DOHH2 (cell line): ENCODE data around the gene CTTNBP2.

Experiments
- H3F3A ChIP-seq: fragments of 200-600 bp; sonication (generic), shearing (Covaris generic); 2 replicates; pipeline ENCODE4 v1.6.0; 2016; ENCODE audit warnings: antibody characterized with exemption, mild to moderate bottlenecking; ENCODE audit not compliant: control insufficient read depth, insufficient read depth
- H3K27ac ChIP-seq: fragments of 200-600 bp; sonication (generic); 2 replicates; pipeline ENCODE4 v1.5.1; 2014; ENCODE audit warnings: low read depth, mild to moderate bottlenecking, low read length, moderate library complexity
- H3K27me3 ChIP-seq: fragments of 200-600 bp; sonication (generic); 2 replicates; pipeline ENCODE4 v1.6.1; 2014; ENCODE audit warnings: mild to moderate bottlenecking, low read length, mixed read lengths; ENCODE audit not compliant: control insufficient read depth
- H3K36me3 ChIP-seq: fragments of 200-600 bp; sonication (generic); 2 replicates; pipeline ENCODE4 v1.6.1; 2014; ENCODE audit warnings: mild to moderate bottlenecking, low read length, moderate library complexity, mixed read lengths; ENCODE audit not compliant: control insufficient read depth
- H3K4me1 ChIP-seq: fragments of 200-600 bp; sonication (generic); 2 replicates; pipeline ENCODE4 v1.6.1; 2014; ENCODE audit warnings: mild to moderate bottlenecking, low read length, mixed read lengths; ENCODE audit not compliant: control insufficient read depth
- H3K4me2 ChIP-seq: fragments of 200-600 bp; sonication (generic); 2 replicates; pipeline ENCODE4 v1.6.0; 2014; ENCODE audit warnings: mild to moderate bottlenecking, low read length, moderate library complexity
- H3K4me3 ChIP-seq: fragments of 200-600 bp; sonication (generic); 2 replicates; pipeline ENCODE4 v1.5.1; 2014; ENCODE audit warnings: mild to moderate bottlenecking, low read length, mixed read lengths
- H3K79me2 ChIP-seq: fragments of 200-600 bp; sonication (generic); 2 replicates; pipeline ENCODE4 v1.6.1; 2014; ENCODE audit warnings: mild to moderate bottlenecking, low read length, mixed read lengths; ENCODE audit not compliant: control insufficient read depth
- H3K9me2 ChIP-seq: fragments of 200-600 bp; sonication (generic); replicated peaks from 2 replicates; pipeline ENCODE4 v1.6.1; 2014; ENCODE audit warnings: mild to moderate bottlenecking, low read length, mixed read lengths; ENCODE audit not compliant: control insufficient read depth
- H3K9me3 ChIP-seq: fragments of 200-600 bp; sonication (generic); 2 replicates; pipeline ENCODE4 v1.6.1; 2014; ENCODE audit warnings: antibody characterized with exemption, low read length, mixed read lengths; ENCODE audit not compliant: control insufficient read depth, insufficient read depth
- H4K20me1 ChIP-seq: fragments of 200-600 bp; sonication (generic); 2 replicates; pipeline ENCODE4 v1.6.0; 2014; ENCODE audit warnings: low read depth, mild to moderate bottlenecking, antibody characterized with exemption, low read length, moderate library complexity; ENCODE audit not compliant: control insufficient read depth, insufficient read depth
- CTCF ChIP-seq: fragments of 200-600 bp; sonication (generic); IDR thresholded peaks from one replicate; pipeline ENCODE4 v1.5.1; 2014; ENCODE audit warnings: antibody characterized with exemption, mild to moderate bottlenecking, low read depth, low read length; ENCODE audit not compliant: poor library complexity, severe bottlenecking
- EZH2phosphoT487 ChIP-seq: fragments of 200-600 bp; sonication (generic); IDR thresholded peaks from 2 replicates; pipeline ENCODE4 v1.6.1; 2017; ENCODE audit warnings: borderline replicate concordance, mild to moderate bottlenecking, antibody characterized with exemption, low read length, moderate library complexity, mixed read lengths

Gene CTTNBP2

DNA sequence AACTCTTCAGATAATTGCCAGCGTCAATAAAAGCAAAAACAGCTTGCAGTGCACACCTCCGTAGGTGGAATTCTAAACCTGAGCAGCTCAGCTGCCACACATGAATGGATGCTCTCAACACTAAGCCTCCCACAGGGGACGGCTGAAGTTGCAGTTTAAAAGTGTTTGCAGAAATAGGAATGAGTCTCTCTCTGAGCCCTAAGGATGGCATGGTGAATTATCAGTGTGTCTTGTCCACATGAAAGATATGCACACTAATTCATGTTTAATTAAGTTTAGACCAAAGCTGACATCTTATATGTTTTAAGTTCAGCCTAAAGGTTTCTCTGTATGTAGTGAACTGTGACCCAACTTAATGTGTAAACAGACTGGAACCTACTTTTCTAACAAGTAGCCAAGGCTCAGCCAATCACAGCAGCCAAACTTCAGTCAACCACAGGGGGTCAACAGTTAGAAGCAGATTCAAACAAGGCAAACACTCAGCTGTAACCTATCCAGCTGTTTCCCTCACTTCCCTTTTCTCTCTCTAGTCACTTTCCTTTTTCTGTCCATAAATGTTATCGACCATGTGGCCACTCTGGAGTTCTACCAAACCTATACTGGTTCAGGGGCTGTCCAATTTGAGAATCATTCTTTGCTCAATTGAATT is 38.1 kb downstream of the CTTNBP2 start:
- Histone ChIP-seq H3K4me3 (no peak overlapping the region), H3K9me2 (no peaks in the 10 kb centered on the region), H3K27ac (no peak overlapping the region), H3K36me3 (no peaks in the 10 kb centered on the region), H3K9me3 (no peaks in the 10 kb centered on the region), H3K27me3 (no peaks in the 10 kb centered on the region), H3K4me1 (no peaks in the 10 kb centered on the region), H4K20me1 (no peaks in the 10 kb centered on the region), H3K4me2 (no peak overlapping the region), H3F3A (no peaks in the 10 kb centered on the region), H3K79me2 (no peaks in the 10 kb centered on the region)
- TF ChIP-seq CTCF (no peak), EZH2phosphoT487 (no peak)

DNA sequence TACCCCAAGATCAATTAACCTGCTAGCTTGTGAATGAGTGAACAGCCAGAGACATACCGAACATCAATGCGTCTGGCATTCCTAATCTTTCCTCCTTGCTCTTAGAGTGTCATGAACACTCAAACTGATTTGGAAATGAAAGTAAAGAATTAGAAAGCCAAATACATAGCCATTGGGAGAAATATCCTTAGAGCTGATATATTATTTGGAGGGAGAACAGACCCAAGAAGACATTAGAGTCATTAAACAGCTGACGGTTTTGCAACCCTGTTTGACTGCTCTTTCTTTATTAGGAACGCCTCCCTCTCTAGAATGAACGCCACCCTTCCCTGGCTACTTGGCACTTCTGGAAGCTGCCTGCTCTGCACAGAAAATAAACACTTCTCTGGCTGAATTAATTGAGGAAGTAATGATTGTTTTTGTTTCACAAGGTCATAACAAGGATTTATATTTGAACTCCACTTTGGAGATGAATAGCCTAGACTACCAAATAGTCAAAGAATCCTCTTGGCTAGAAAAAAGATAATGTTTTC is 42.8 kb downstream of the CTTNBP2 start:
- H3K79me2 ChIP-seq: no peaks in the 10 kb centered on the region
- no peak for TF ChIP-seq EZH2phosphoT487
- no peak for TF ChIP-seq CTCF
- no peaks in the 10 kb centered on the region for H3K4me1 ChIP-seq
- no peak overlapping the region for H3K4me2 ChIP-seq
- no peaks in the 10 kb centered on the region for H4K20me1 ChIP-seq
- H3K4me3 ChIP-seq: no peak overlapping the region
- H3F3A ChIP-seq: no peaks in the 10 kb centered on the region
- no peaks in the 10 kb centered on the region for H3K36me3 ChIP-seq
- H3K9me2 ChIP-seq: no peaks in the 10 kb centered on the region
- H3K9me3 ChIP-seq: no peaks in the 10 kb centered on the region
- no peaks in the 10 kb centered on the region for H3K27me3 ChIP-seq
- no peak overlapping the region for H3K27ac ChIP-seq

- H3K4me1 ChIP-seq: no peaks in the 10 kb centered on the region
- H3K4me2 ChIP-seq: no peak overlapping the region
- H4K20me1 ChIP-seq: no peaks in the 10 kb centered on the region
- no peak for TF ChIP-seq CTCF
- TF ChIP-seq EZH2phosphoT487: no peak
- no peaks in the 10 kb centered on the region for H3F3A ChIP-seq
- H3K36me3 ChIP-seq: no peaks in the 10 kb centered on the region
- H3K27ac ChIP-seq: no peak overlapping the region
- no peaks in the 10 kb centered on the region for H3K79me2 ChIP-seq
- H3K9me3 ChIP-seq: no peaks in the 10 kb centered on the region
- H3K9me2 ChIP-seq: no peaks in the 10 kb centered on the region
- no peaks in the 10 kb centered on the region for H3K27me3 ChIP-seq
- H3K4me3 ChIP-seq: no peak overlapping the region
Observed at GRCh38 chr7:117829450-117830117, 43.7 kb downstream of the CTTNBP2 start.
